IgD-negative memory B cell (primary cell): ENCODE data around the gene ALPP. TPM values are rescaled to one million over a fixed set of nuclear protein-coding genes. Genes with fewer than 3 reads are reported as not detected.
"Not testable (repeated sequence)": the region's sequence is repeated elsewhere in the genome, so short reads cannot be mapped to it uniquely, and the experiment has no call there.

Experiments used
- H3K27ac Mint-ChIP-seq, 3 donors: one replicate each; pipeline ENCODE4 v1.8.0; 2020 to 2022; ENCODE audit warnings: mild to moderate bottlenecking in 3 of 3, mixed read lengths in 3 of 3, moderate library complexity in 1 of 3
- H3K27me3 Mint-ChIP-seq: one replicate; pipeline ENCODE4 v1.8.0; 2021; ENCODE audit warnings: mixed read lengths
- H3K36me3 Mint-ChIP-seq: one replicate; pipeline ENCODE4 v1.8.0; 2020; ENCODE audit warnings: mild to moderate bottlenecking, mixed read lengths
- H3K4me1 Mint-ChIP-seq, 3 donors: one replicate each; pipeline ENCODE4 v1.8.0; 2020 to 2022; ENCODE audit warnings: mixed read lengths in 3 of 3, mild to moderate bottlenecking in 1 of 3
- H3K4me3 Mint-ChIP-seq, 4 donors: one replicate each; pipeline ENCODE4 v1.8.0; 2020 to 2022; ENCODE audit warnings: mild to moderate bottlenecking in 4 of 4, mixed read lengths in 4 of 4, moderate library complexity in 3 of 4
- H3K9me3 Mint-ChIP-seq, 3 donors: one replicate each; pipeline ENCODE4 v1.8.0; 2020 to 2021; ENCODE audit warnings: mixed read lengths in 3 of 3, mild to moderate bottlenecking in 1 of 3
- polyA plus RNA-seq: library from polyadenylated mRNA; unstranded; fragments of 300-500 nt; fragmentation: Illumina TruSeq; gene quantifications from one replicate; pipeline ENCODE4 v1.2.3, GENCODE V29; 2021

Gene ALPP
- not detected for polyA plus RNA-seq

DNA sequence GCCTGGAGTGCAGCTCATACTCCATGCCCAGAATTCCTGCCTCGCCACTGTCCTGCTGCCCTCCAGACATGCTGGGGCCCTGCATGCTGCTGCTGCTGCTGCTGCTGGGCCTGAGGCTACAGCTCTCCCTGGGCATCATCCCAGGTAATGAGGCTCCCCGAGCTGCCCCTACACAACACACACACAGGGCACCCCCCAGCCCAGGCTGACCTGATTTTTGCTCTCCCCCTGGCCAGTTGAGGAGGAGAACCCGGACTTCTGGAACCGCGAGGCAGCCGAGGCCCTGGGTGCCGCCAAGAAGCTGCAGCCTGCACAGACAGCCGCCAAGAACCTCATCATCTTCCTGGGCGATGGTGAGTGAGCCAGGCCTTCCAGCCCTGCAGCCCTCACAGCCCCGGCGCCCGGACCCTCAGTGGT is at the start of gene ALPP:
TSS of gene ALPP (plus strand) at position 17 of the 417 bp plus-strand sequence. CDS start at position 69, 52 bp downstream.
- H3K27ac Mint-ChIP-seq, H3K9me3 Mint-ChIP-seq, H3K4me1 Mint-ChIP-seq, H3K36me3 Mint-ChIP-seq, H3K4me3 Mint-ChIP-seq: not testable (repeated sequence)
- H3K27me3 Mint-ChIP-seq, result peaks cover 21% of the 10 kb centered on the region

DNA sequence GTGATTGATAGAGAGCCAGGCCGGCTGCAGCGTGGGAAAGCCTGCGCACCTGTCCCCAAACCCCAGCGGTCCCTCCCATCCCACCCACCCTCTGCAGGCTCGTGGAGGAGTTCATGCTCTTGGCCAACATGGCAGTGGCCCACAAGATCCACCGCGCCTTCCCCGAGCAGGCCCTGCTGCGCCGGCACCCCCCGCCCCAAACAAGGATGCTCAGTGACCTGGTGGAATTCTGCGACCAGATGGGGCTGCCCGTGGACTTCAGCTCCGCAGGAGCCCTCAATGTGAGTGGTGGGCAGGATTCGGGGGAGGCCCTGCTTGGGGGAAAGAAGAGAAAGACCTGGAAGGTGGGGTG is 48.9 kb upstream of the ALPP start:
- peaks cover 0 to 4% (median 0%) of the 10 kb centered on the region in 3 donors for H3K4me1 Mint-ChIP-seq
- H3K27ac Mint-ChIP-seq, result no peak overlapping the region
- no peak overlapping the region for H3K4me3 Mint-ChIP-seq
- no peaks in the 10 kb centered on the region for H3K9me3 Mint-ChIP-seq
- no peaks in the 10 kb centered on the region for H3K36me3 Mint-ChIP-seq
- H3K27me3 Mint-ChIP-seq, result no peaks in the 10 kb centered on the region

DNA sequence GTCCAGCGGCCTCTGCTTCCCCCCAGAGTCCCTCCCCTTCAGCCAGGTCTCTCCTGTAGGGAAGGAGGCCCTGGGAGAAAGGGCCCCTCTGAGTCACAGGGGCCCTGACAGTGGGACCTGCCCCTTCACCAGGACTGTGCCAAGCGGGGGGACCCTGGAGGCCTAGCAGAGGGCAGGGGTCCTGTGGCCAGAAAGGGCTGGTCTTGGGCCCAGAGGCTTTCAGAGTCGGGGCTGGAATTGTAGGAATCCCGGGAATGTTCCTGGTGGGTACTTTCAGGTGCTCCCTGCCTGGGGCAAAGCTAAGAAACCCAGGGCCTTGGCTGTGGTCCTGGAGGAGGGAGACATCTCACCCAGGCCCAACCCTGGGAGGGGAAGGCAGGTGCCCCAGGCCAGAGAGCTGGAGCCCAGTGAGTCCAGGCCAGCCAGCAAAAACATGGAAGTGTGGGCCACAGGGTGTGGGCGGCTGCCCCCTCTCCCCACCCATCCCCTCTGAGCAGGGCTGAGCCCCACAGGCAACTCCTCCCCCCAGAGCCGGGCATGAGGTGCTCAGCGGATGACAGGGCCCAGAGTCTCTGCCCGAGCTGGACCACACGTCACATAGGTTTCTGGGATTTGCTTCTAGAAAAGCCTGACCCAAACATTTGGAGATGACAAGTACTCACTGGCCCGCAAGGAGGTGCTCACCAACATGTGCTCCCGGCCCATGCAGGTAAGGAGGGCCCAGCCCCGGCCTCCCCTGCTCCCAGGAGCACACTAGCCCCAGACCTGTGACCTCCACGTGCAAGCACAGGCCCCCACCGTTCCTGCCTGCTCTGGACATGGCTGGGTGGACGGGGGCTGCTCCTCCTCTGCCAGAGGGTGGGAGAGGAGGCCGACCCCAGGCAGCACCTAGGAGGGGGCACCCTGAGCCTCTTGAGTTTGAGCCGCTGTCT is 48.2 kb upstream of the ALPP start:
- Mint-ChIP-seq H3K27me3 (no peaks in the 10 kb centered on the region), H3K4me3 (no peak overlapping the region), H3K36me3 (no peaks in the 10 kb centered on the region), H3K4me1 (peaks cover 0 to 4% (median 0%) of the 10 kb centered on the region in 3 donors), H3K9me3 (no peaks in the 10 kb centered on the region), H3K27ac (no peak overlapping the region)

DNA sequence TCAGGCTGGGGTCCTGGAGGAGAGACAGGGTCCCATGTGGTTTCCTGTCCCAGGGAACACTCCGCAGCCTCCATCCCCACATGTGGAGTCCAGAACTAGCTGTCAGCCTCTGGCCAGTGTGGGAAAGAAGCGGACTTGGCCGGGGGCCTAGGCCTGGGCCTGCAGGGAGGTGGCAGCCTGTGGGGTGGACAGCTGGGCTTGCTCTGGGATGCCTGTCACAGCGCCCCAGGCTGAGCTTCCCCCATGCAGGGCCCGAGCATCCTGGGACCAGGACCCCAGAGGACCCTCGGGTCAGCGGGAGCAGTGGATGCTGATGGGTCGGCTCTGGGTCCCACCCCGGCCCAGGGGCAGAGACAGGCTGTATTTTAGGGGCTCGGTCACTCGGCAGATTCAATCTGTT is 47.5 kb upstream of the ALPP start:
- H3K36me3 Mint-ChIP-seq, H3K27me3 Mint-ChIP-seq, H3K9me3 Mint-ChIP-seq, H3K27ac Mint-ChIP-seq, H3K4me3 Mint-ChIP-seq, H3K4me1 Mint-ChIP-seq: not testable (repeated sequence)

DNA sequence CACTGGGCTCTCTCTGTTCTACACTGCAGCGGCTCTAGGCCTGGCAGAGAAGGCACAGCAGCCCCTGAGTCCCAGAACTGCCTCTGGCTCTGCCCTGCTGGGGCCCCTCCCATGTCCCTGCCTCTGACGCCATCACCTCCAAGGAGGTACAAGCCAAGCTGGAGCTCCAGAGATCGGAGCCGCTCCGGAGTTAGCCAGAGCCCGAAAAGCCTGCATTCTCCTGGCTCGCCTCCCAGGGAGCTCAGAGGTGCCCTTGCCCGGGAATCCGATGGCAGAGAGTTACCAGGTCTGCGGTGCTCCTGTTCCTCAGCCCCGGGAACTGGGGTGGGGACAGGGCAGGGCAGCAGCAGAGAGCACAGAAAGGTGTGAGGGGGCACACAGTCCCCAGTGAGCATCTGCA is 46.9 kb upstream of the ALPP start:
- not testable (repeated sequence) for H3K27ac Mint-ChIP-seq, H3K36me3 Mint-ChIP-seq, H3K9me3 Mint-ChIP-seq, H3K27me3 Mint-ChIP-seq, H3K4me1 Mint-ChIP-seq, H3K4me3 Mint-ChIP-seq

DNA sequence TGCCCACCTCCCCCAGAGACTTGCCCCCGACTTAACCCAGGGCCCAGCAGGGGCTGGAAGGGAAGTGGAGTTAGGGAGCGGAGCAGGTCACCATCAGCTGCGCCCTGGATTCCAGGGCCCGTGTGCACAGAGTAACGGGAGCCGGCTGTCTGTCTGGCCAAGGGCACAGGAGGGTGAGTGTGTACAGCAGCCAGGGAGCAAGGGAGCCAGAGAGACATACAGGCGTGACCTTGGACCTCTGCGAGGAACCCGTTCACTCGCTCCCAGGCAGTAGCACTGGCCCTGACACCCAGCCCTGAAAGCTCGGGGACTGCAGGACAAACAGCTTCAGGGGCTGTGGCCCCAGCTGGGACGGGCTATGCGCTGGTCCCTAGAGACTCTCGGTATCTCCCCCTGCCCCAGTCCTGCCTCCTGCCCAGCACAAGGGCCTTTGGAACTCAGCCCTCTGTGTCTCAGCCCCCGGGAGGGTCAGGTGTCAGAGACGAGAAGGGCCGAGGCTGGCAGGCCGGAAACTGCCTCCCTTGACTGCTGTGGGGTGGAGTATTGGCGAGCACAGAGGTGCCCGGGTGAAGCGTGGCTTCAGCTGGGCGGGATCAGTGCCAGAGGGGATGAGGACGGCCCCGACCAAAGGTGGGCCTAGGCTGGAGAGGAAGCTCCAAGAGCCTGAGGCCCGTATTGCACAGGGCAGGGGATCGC is 46.2 kb upstream of the ALPP start:
- not testable (repeated sequence) for H3K36me3 Mint-ChIP-seq, H3K27ac Mint-ChIP-seq, H3K4me3 Mint-ChIP-seq, H3K9me3 Mint-ChIP-seq, H3K27me3 Mint-ChIP-seq, H3K4me1 Mint-ChIP-seq

DNA sequence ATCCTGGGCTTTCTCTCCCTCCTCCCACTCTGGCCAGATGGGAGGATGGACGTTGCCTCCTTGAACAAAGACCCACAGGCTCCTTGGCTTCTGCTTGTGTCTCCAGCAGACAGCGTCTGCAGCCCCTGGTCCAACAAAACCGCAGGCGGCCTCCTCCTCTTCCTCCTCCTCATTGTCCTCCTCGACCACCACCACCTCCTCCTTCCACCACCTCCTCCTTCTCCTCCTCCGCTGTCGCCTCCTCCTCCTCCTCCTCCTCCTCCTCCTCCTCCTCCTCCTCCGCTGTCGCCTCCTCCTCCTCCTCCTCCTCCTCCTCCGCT is 45.7 kb upstream of the ALPP start:
- no peaks in the 10 kb centered on the region for H3K27me3 Mint-ChIP-seq
- H3K36me3 Mint-ChIP-seq, result no peaks in the 10 kb centered on the region
- no peak overlapping the region for H3K27ac Mint-ChIP-seq
- no peaks in the 10 kb centered on the region for H3K4me1 Mint-ChIP-seq
- H3K9me3 Mint-ChIP-seq, result no peaks in the 10 kb centered on the region
- no peak overlapping the region for H3K4me3 Mint-ChIP-seq

DNA sequence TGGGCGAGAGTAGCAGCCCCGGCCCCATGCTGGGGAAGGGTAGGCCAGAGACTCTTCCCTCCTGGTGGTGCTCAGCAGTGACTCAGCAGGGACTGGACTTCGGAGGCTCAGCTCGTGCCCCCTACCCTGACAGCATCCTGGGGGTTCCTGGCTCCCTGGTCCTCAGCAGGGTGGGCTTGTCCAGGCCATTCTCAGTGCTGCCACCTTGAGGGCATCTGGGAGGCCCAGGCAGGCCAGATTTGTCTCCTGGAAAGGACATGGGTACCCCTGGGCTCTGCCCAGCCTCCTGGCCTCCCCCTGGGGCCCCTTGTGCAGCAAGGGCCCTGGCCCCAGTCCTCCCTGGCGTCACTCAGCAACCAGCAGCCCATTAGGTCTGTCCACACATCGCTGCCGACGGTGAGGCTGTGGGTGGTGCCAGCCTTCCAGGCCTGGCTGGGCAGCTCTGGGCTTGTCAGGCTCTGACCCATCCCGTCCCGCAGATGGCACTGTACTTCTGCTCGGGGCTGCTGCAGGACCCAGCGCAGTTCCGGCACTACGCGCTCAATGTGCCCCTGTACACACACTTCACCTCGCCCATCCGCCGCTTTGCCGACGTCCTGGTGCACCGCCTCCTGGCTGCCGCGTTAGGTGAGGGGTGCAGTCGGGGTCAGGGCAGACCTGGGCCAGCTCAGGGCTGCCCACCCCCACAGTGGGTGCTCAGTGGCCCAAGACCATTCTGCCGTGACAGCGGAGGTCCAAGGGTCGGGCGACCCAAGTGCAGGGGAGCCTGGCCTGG is 45.0 kb upstream of the ALPP start:
- H3K9me3 Mint-ChIP-seq, result no peaks in the 10 kb centered on the region
- H3K4me3 Mint-ChIP-seq, result no peak overlapping the region

DNA sequence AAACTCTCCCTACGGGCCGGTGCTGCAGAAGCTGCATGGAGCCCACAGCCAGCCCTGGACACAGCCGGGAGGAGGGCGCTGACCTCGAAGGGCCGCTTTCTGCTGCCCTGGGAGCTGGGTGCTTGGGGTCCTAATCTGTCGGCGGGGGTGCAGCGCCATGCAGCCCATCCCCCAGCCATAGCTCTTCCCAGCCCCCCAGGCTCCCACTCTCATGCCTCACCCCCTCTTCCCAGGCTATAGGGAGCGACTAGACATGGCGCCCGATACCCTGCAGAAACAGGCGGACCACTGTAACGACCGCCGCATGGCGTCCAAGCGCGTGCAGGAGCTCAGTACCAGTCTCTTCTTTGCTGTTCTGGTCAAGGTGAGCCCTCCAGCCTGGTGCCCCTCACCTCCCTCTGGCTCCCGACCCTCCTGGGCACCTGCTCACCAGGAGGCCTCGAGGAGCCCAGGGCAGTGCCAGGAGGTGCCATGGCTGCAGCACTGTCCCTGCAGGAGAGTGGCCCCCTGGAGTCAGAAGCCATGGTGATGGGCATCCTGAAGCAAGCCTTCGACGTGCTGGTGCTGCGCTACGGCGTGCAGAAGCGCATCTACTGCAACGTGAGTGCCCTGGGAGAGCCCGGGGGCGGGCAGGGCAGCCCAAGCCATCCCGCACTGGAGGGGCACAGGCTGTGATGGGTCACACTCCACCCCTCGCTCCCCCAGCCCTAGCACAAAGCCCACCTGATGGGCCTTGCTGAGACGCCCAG is 44.2 kb upstream of the ALPP start:
- H3K4me1 Mint-ChIP-seq, H3K9me3 Mint-ChIP-seq, H3K36me3 Mint-ChIP-seq, H3K27me3 Mint-ChIP-seq, H3K27ac Mint-ChIP-seq, H3K4me3 Mint-ChIP-seq: not testable (repeated sequence)

More for the DNA sequence above, 45.0 kb upstream of the ALPP start:
- H3K36me3 Mint-ChIP-seq, result no peaks in the 10 kb centered on the region
- H3K27ac Mint-ChIP-seq, result no peak overlapping the region
- no peaks in the 10 kb centered on the region for H3K4me1 Mint-ChIP-seq
- H3K27me3 Mint-ChIP-seq, result no peaks in the 10 kb centered on the region

DNA sequence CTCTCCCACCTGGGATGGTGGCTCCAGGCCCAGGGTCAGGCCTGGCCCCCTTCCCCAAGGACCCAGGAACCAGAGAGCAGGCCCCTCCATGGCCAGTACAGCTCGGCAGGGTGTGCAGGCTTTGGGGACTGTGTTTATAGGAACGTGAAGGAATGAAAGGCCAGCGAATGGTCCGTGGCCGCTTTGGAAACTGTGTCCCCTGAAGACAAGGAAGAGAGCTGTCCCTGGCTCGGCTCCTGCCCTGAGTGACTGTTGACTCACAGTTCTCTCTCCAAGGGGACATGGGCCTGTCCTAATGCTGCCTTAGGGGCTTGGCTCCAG is 43.7 kb upstream of the ALPP start:
- H3K27ac Mint-ChIP-seq, H3K27me3 Mint-ChIP-seq, H3K4me1 Mint-ChIP-seq, H3K36me3 Mint-ChIP-seq, H3K4me3 Mint-ChIP-seq, H3K9me3 Mint-ChIP-seq: not testable (repeated sequence)

DNA sequence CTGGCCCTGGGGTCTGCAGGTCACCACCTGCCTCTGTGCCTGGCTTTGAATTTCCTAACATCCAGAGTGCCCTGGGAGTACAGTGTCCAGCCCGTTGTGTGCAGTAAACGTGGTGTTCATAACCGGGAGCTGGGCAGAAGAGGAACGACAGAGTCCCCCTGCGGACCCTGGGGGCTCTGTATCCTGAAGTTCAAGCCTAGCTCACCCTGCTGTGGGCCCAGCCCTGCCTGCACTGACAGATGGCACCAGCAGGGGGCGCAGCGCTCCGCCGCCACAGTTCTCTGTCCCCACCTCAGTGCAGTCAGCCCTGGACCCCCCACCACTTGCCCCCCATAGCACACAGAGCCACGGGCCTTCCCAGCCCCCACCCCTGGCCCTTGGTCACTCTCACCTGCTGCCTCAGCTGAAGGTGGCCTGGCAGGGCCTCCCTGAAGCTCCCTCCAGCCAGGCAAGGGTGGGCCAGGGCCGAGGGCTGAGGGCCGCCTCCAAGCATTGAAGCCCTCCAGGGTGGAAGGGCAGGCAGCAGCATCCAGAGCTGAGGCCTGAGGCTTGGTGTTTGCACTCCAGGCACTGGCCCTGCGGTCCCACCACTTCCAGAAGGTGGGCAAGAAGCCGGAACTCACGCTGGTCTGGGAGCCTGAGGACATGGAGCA is 43.2 kb upstream of the ALPP start:
- H3K36me3 Mint-ChIP-seq, H3K4me1 Mint-ChIP-seq, H3K27ac Mint-ChIP-seq, H3K4me3 Mint-ChIP-seq, H3K9me3 Mint-ChIP-seq, H3K27me3 Mint-ChIP-seq: not testable (repeated sequence)

DNA sequence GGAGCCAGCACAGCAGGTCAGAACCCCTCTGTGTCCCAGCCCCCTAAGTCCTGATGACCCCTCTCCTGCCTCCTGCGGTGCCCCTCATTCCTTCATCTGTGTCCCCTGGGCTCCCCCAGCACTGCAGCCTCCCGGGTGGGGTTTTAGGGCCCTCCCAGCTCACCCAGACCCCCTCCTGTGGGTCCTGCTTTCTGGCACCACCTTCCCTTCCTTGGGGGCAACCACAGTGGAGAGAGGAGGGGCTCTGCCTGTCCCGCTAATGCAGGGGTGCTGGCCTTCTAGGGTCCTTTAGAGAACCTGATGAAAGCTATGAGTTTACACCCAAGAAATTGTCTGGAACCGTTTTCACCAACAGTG is 42.7 kb upstream of the ALPP start:
- Mint-ChIP-seq H3K27ac (no peak overlapping the region), H3K36me3 (no peaks in the 10 kb centered on the region), H3K27me3 (no peaks in the 10 kb centered on the region), H3K4me1 (no peaks in the 10 kb centered on the region), H3K9me3 (no peaks in the 10 kb centered on the region), H3K4me3 (no peak overlapping the region)

DNA sequence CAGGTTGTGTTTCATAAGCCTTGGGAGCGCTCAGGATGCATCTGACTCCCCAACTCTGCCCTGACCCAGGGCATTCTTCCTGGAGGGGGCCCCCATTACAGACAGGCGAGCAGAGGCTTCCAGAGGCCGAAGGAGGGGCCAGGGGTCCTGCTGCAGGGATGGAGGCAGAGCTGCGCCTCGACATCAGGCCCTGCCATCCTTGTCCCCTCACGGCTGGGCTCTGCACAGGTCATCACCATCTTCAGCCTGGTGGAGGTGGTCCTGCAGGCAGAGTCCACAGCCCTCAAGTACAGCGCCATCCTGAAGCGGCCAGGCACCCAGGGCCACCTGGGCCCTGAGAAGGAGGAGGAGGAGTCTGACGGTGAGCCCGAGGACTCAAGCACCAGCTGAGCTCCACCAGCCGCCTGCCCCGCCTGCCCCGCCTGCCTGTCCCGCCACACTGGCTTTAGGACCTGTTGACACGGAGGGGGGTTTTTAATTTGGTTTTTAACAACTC is 42.3 kb upstream of the ALPP start:
- no peaks in the 10 kb centered on the region for H3K4me1 Mint-ChIP-seq
- no peak overlapping the region for H3K27ac Mint-ChIP-seq
- H3K27me3 Mint-ChIP-seq, result no peaks in the 10 kb centered on the region
- no peak overlapping the region for H3K4me3 Mint-ChIP-seq
- H3K9me3 Mint-ChIP-seq, result no peaks in the 10 kb centered on the region
- H3K36me3 Mint-ChIP-seq, result no peaks in the 10 kb centered on the region

DNA sequence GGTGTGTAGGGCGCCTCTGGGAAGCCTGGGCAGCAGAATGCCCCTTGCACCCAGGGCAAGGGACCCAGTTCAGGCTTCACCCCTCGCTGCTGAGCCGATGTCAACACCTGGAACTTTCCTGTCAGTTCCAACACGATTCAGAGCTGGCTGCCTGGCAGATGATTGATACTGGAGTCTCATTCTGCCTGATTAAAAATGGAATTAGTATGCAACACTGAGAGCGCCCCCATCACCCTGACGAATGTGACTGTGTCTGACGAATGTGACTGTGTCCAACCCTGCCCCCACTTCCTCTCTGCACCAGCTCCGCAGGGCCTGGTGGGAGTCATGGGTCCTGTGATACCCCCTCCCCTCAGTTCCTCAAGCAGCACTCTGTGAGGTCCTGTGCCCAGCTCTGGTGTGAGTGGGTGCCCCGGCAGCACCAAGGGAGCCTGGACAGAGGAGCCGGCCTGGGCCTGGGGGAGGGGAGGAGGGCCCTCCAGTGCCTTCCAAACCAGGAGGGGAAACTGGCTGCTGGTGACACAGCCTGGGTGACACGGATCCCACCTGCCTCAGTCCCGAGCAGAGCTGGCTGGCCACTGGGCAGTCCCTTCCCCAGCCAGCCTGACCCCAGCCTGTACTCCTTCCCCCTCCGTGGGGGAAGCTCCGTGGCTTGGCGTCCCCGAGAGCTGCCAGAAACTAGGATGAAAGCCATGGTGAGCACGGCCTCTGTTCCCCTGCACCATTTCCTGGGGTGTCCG is 41.4 kb upstream of the ALPP start:
- Mint-ChIP-seq H3K4me3 (no peak overlapping the region), H3K27me3 (no peaks in the 10 kb centered on the region), H3K4me1 (no peaks in the 10 kb centered on the region), H3K27ac (no peak overlapping the region), H3K9me3 (no peaks in the 10 kb centered on the region), H3K36me3 (no peaks in the 10 kb centered on the region)
